DND-41 (cell line): Measurements from ENCODE around the gene GALNT5.

Experiments
- ATAC-seq: fragments of 200-7000 bp; cut with Tn5 transposase; 3 replicates; pipeline ENCODE4 v1.9.1; 2021; ENCODE audit warnings: low read depth; ENCODE audit not compliant: insufficient read depth
- DNase-seq: peaks from one replicate; pipeline ENCODE4 v3.0.0-alpha.2; 2020
- H2AFZ ChIP-seq: 2 replicates; pipeline ENCODE4 v1.6.0; 2012; ENCODE audit warnings: low read depth, low read length
- H3K27ac ChIP-seq: 2 replicates; pipeline ENCODE4 v1.5.1; 2012; ENCODE audit warnings: low read length, inconsistent platforms
- H3K27me3 ChIP-seq: fragments of 200-600 bp; sonication (generic); 2 replicates; pipeline ENCODE4 v1.6.0; 2012; ENCODE audit warnings: low read length, mild to moderate bottlenecking, inconsistent platforms; ENCODE audit not compliant: insufficient read depth, poor library complexity
- H3K36me3 ChIP-seq: 2 replicates; pipeline ENCODE4 v1.5.1; 2012; ENCODE audit warnings: low read length, inconsistent platforms; ENCODE audit not compliant: insufficient read depth
- H3K4me1 ChIP-seq: 2 replicates; pipeline ENCODE4 v1.5.1; 2012; ENCODE audit warnings: mild to moderate bottlenecking, low read length; ENCODE audit not compliant: insufficient read depth
- H3K4me2 ChIP-seq: 2 replicates; pipeline ENCODE4 v1.6.0; 2012; ENCODE audit warnings: mild to moderate bottlenecking, moderate library complexity, low read length, inconsistent platforms; ENCODE audit not compliant: insufficient read depth
- H3K4me3 ChIP-seq, 2 experiments: fragments of 200-600 bp in 1 of 2; shearing (Covaris generic) in 1 of 2; 2 replicates each; pipeline ENCODE4 v1.5.1; 2012 to 2016; ENCODE audit warnings: inconsistent platforms in 2 of 2, low read length in 2 of 2, mild to moderate bottlenecking in 2 of 2, low read depth in 1 of 2, moderate library complexity in 1 of 2
- H3K79me2 ChIP-seq: 2 replicates; pipeline ENCODE4 v1.6.0; 2012; ENCODE audit warnings: low read length, inconsistent platforms; ENCODE audit not compliant: insufficient read depth
- H3K9ac ChIP-seq: 2 replicates; pipeline ENCODE4 v1.6.0; 2012; ENCODE audit warnings: low read depth, mild to moderate bottlenecking, inconsistent platforms, low read length, moderate library complexity
- H3K9me3 ChIP-seq: 2 replicates; pipeline ENCODE4 v1.5.1; 2012; ENCODE audit warnings: low read length, moderate library complexity, mild to moderate bottlenecking, inconsistent platforms; ENCODE audit not compliant: insufficient read depth, severe bottlenecking
- H4K20me1 ChIP-seq: 2 replicates; pipeline ENCODE4 v1.6.0; 2012; ENCODE audit warnings: low read length; ENCODE audit not compliant: insufficient read depth
- CTCF ChIP-seq: IDR thresholded peaks from 2 replicates; pipeline ENCODE4 v1.5.1; 2012; ENCODE audit warnings: borderline replicate concordance, low read length, moderate library complexity, mild to moderate bottlenecking; ENCODE audit not compliant: poor library complexity, severe bottlenecking; ENCODE audit errors: extremely low read depth
- EZH2 ChIP-seq: IDR thresholded peaks from 3 replicates; pipeline ENCODE4 v1.6.1; 2012; ENCODE audit warnings: borderline replicate concordance, low read depth, mild to moderate bottlenecking, moderate library complexity, low read length, inconsistent platforms; ENCODE audit not compliant: severe bottlenecking

GALNT5 gene

GRCh38 chr2:157324331-157324843 is 66.9 kb downstream of the GALNT5 start:
- Histone ChIP-seq H3K27me3 (no peaks in the 10 kb centered on the region), H3K4me3 (no peak overlapping the region), H3K27ac (no peak overlapping the region), H2AFZ (no peak overlapping the region), H3K9ac (no peak overlapping the region), H4K20me1 (no peaks in the 10 kb centered on the region), H3K79me2 (no peaks in the 10 kb centered on the region), H3K4me2 (no peak overlapping the region), H3K4me1 (no peaks in the 10 kb centered on the region), H3K9me3 (no peaks in the 10 kb centered on the region), H3K36me3 (no peaks in the 10 kb centered on the region)
- DNase-seq (no peak), ATAC-seq (no peak)
- TF ChIP-seq EZH2 = no peak
- no peak for TF ChIP-seq CTCF

GRCh38 chr2:157325786-157326185 is 68.3 kb downstream of the GALNT5 start, which contains the start of gene ERMN:
Gene ERMN (minus strand): TSS chr2:157325824. CDS start chr2:157325642, 182 bp downstream.
- no peak within 1 kb of the TSS for H3K9ac ChIP-seq
- TF ChIP-seq EZH2 (no peak), CTCF (no peak)
- DNase-seq (no peak), ATAC-seq (no peak)
- H3K4me1 ChIP-seq = no peaks in the 10 kb centered on the region
- no peaks in the 10 kb centered on the region for H3K27me3 ChIP-seq
- no peak within 1 kb of the TSS for H3K27ac ChIP-seq
- no peaks in the 10 kb centered on the region for H4K20me1 ChIP-seq
- H3K4me3 ChIP-seq = no peak within 1 kb of the TSS
- H3K4me2 ChIP-seq = no peak within 1 kb of the TSS
- no peak within 1 kb of the TSS for H2AFZ ChIP-seq
- no peaks in the 10 kb centered on the region for H3K36me3 ChIP-seq
- H3K9me3 ChIP-seq = no peaks in the 10 kb centered on the region
- no peaks in the 10 kb centered on the region for H3K79me2 ChIP-seq

- no peaks in the 10 kb centered on the region for H3K4me1 ChIP-seq
- TF ChIP-seq EZH2 (no peak), CTCF (no peak)
- no peaks in the 10 kb centered on the region for H3K36me3 ChIP-seq
- no peak for DNase-seq
- H3K9ac ChIP-seq = no peak overlapping the region
- H3K9me3 ChIP-seq = no peaks in the 10 kb centered on the region
- H4K20me1 ChIP-seq = no peaks in the 10 kb centered on the region
- no peak overlapping the region for H2AFZ ChIP-seq
- H3K79me2 ChIP-seq = no peaks in the 10 kb centered on the region
- H3K4me2 ChIP-seq = no peak overlapping the region
- no peak overlapping the region for H3K27ac ChIP-seq
- H3K27me3 ChIP-seq = no peaks in the 10 kb centered on the region
- no peak for ATAC-seq
- H3K4me3 ChIP-seq = no peak overlapping the region
Observed at GRCh38 chr2:157326698-157327097, 69.2 kb downstream of the GALNT5 start.

GRCh38 chr2:157327200-157327599 is 69.7 kb downstream of the GALNT5 start:
- no peaks in the 10 kb centered on the region for H3K79me2 ChIP-seq
- no peak overlapping the region for H3K9ac ChIP-seq
- no peak overlapping the region for H3K27ac ChIP-seq
- H3K4me1 ChIP-seq = no peaks in the 10 kb centered on the region
- H2AFZ ChIP-seq = no peak overlapping the region
- TF ChIP-seq EZH2 = no peak
- DNase-seq (no peak), ATAC-seq (no peak)
- H3K4me3 ChIP-seq = no peak overlapping the region
- H4K20me1 ChIP-seq = no peaks in the 10 kb centered on the region
- H3K36me3 ChIP-seq = no peaks in the 10 kb centered on the region
- H3K4me2 ChIP-seq = no peak overlapping the region
- H3K9me3 ChIP-seq = no peaks in the 10 kb centered on the region
- H3K27me3 ChIP-seq = no peaks in the 10 kb centered on the region
